ENCODE measurements around the gene ABL1.

Gene ABL1

GRCh38 chr9:130870491-130871381, 35.7 kb downstream of the ABL1 start:
- Histone ChIP-seq H3K9me3 (ENCODE audit: control insufficient read depth, low read length) (no peaks in the 10 kb centered on the region), H3K9ac (ENCODE audit: low read length) (no peak overlapping the region), H3K4me3 (ENCODE audit: low read length) (no peak overlapping the region), H3K36me3 (ENCODE audit: control insufficient read depth, insufficient read depth, low read length) (peaks cover 7% of the 10 kb centered on the region), H3K27me3 (ENCODE audit: control insufficient read depth, insufficient read depth, low read length) (no peaks in the 10 kb centered on the region), H3K4me1 (ENCODE audit: control insufficient read depth, insufficient read depth, low read length) (peaks cover 16% of the 10 kb centered on the region)

GRCh38 chr9:130871395-130872062, 36.5 kb downstream of the ABL1 start:
- peaks cover 7% of the 10 kb centered on the region for H3K36me3 ChIP-seq (ENCODE audit: control insufficient read depth, insufficient read depth, low read length)
- H3K27me3 ChIP-seq (ENCODE audit: control insufficient read depth, insufficient read depth, low read length) = no peaks in the 10 kb centered on the region
- no peak overlapping the region for H3K4me3 ChIP-seq (ENCODE audit: low read length)
- H3K9ac ChIP-seq (ENCODE audit: low read length) = no peak overlapping the region
- H3K9me3 ChIP-seq (ENCODE audit: control insufficient read depth, low read length) = no peaks in the 10 kb centered on the region
- peaks cover 16% of the 10 kb centered on the region for H3K4me1 ChIP-seq (ENCODE audit: control insufficient read depth, insufficient read depth, low read length)

- no peaks in the 10 kb centered on the region for H3K9me3 ChIP-seq (ENCODE audit: control insufficient read depth, low read length)
- no peak overlapping the region for H3K4me3 ChIP-seq (ENCODE audit: low read length)
- no peaks in the 10 kb centered on the region for H3K27me3 ChIP-seq (ENCODE audit: control insufficient read depth, insufficient read depth, low read length)
- peaks cover 16% of the 10 kb centered on the region for H3K4me1 ChIP-seq (ENCODE audit: control insufficient read depth, insufficient read depth, low read length)
- H3K36me3 ChIP-seq (ENCODE audit: control insufficient read depth, insufficient read depth, low read length) = peaks cover 7% of the 10 kb centered on the region
- no peak overlapping the region for H3K9ac ChIP-seq (ENCODE audit: low read length)
Observed at GRCh38 chr9:130872093-130872492, 37.0 kb downstream of the ABL1 start.

- Histone ChIP-seq H3K4me1 (ENCODE audit: control insufficient read depth, insufficient read depth, low read length) (peaks cover 16% of the 10 kb centered on the region), H3K9ac (ENCODE audit: low read length) (peak overlapping the region; percentile 40), H3K36me3 (ENCODE audit: control insufficient read depth, insufficient read depth, low read length) (peaks cover 7% of the 10 kb centered on the region), H3K27me3 (ENCODE audit: control insufficient read depth, insufficient read depth, low read length) (no peaks in the 10 kb centered on the region), H3K4me3 (ENCODE audit: low read length) (no peak overlapping the region), H3K9me3 (ENCODE audit: control insufficient read depth, low read length) (no peaks in the 10 kb centered on the region)
Observed at GRCh38 chr9:130872508-130872907, 37.5 kb downstream of the ABL1 start.

- peaks cover 7% of the 10 kb centered on the region for H3K36me3 ChIP-seq (ENCODE audit: control insufficient read depth, insufficient read depth, low read length)
Observed at GRCh38 chr9:130872912-130873503, 38.0 kb downstream of the ABL1 start.

GRCh38 chr9:130873966-130874365, 38.9 kb downstream of the ABL1 start:
- H3K9me3 ChIP-seq (ENCODE audit: control insufficient read depth, low read length) = no peaks in the 10 kb centered on the region
- H3K4me3 ChIP-seq (ENCODE audit: low read length) = no peak overlapping the region
- no peaks in the 10 kb centered on the region for H3K27me3 ChIP-seq (ENCODE audit: control insufficient read depth, insufficient read depth, low read length)
- H3K4me1 ChIP-seq (ENCODE audit: control insufficient read depth, insufficient read depth, low read length) = peaks cover 16% of the 10 kb centered on the region
- H3K36me3 ChIP-seq (ENCODE audit: control insufficient read depth, insufficient read depth, low read length) = peaks cover 7% of the 10 kb centered on the region
- no peak overlapping the region for H3K9ac ChIP-seq (ENCODE audit: low read length)

More at GRCh38 chr9:130872912-130873503, 38.0 kb downstream of the ABL1 start:
- Histone ChIP-seq H3K27me3 (ENCODE audit: control insufficient read depth, insufficient read depth, low read length) (no peaks in the 10 kb centered on the region), H3K4me1 (ENCODE audit: control insufficient read depth, insufficient read depth, low read length) (peaks cover 16% of the 10 kb centered on the region), H3K9ac (ENCODE audit: low read length) (peak overlapping the region; percentile 40), H3K9me3 (ENCODE audit: control insufficient read depth, low read length) (no peaks in the 10 kb centered on the region), H3K4me3 (ENCODE audit: low read length) (no peak overlapping the region)

GRCh38 chr9:130874783-130875182, 39.7 kb downstream of the ABL1 start:
- no peaks in the 10 kb centered on the region for H3K9me3 ChIP-seq (ENCODE audit: control insufficient read depth, low read length)
- H3K9ac ChIP-seq (ENCODE audit: low read length) = no peak overlapping the region
- H3K36me3 ChIP-seq (ENCODE audit: control insufficient read depth, insufficient read depth, low read length) = peaks cover 15% of the 10 kb centered on the region
- no peaks in the 10 kb centered on the region for H3K27me3 ChIP-seq (ENCODE audit: control insufficient read depth, insufficient read depth, low read length)
- no peak overlapping the region for H3K4me3 ChIP-seq (ENCODE audit: low read length)
- peaks cover 16% of the 10 kb centered on the region for H3K4me1 ChIP-seq (ENCODE audit: control insufficient read depth, insufficient read depth, low read length)

GRCh38 chr9:130877300-130877699, 42.2 kb downstream of the ABL1 start:
- H3K4me1 ChIP-seq (ENCODE audit: control insufficient read depth, insufficient read depth, low read length) = peaks cover 14% of the 10 kb centered on the region
- no peaks in the 10 kb centered on the region for H3K27me3 ChIP-seq (ENCODE audit: control insufficient read depth, insufficient read depth, low read length)
- H3K9me3 ChIP-seq (ENCODE audit: control insufficient read depth, low read length) = no peaks in the 10 kb centered on the region
- H3K4me3 ChIP-seq (ENCODE audit: low read length) = no peak overlapping the region
- peaks cover 27% of the 10 kb centered on the region for H3K36me3 ChIP-seq (ENCODE audit: control insufficient read depth, insufficient read depth, low read length)
- H3K9ac ChIP-seq (ENCODE audit: low read length) = no peak overlapping the region

- H3K9me3 ChIP-seq (ENCODE audit: control insufficient read depth, low read length) = no peaks in the 10 kb centered on the region
- H3K4me3 ChIP-seq (ENCODE audit: low read length) = no peak overlapping the region
- peaks cover 4% of the 10 kb centered on the region for H3K4me1 ChIP-seq (ENCODE audit: control insufficient read depth, insufficient read depth, low read length)
- no peaks in the 10 kb centered on the region for H3K27me3 ChIP-seq (ENCODE audit: control insufficient read depth, insufficient read depth, low read length)
- H3K9ac ChIP-seq (ENCODE audit: low read length) = no peak overlapping the region
- H3K36me3 ChIP-seq (ENCODE audit: control insufficient read depth, insufficient read depth, low read length) = peaks cover 27% of the 10 kb centered on the region
Observed at GRCh38 chr9:130878295-130878694, 43.2 kb downstream of the ABL1 start.

GRCh38 chr9:130879863-130880411, 44.9 kb downstream of the ABL1 start:
- no peak overlapping the region for H3K9ac ChIP-seq (ENCODE audit: low read length)
- no peak overlapping the region for H3K4me3 ChIP-seq (ENCODE audit: low read length)
- no peaks in the 10 kb centered on the region for H3K9me3 ChIP-seq (ENCODE audit: control insufficient read depth, low read length)
- H3K27me3 ChIP-seq (ENCODE audit: control insufficient read depth, insufficient read depth, low read length) = no peaks in the 10 kb centered on the region
- peaks cover 26% of the 10 kb centered on the region for H3K36me3 ChIP-seq (ENCODE audit: control insufficient read depth, insufficient read depth, low read length)
- H3K4me1 ChIP-seq (ENCODE audit: control insufficient read depth, insufficient read depth, low read length) = no peaks in the 10 kb centered on the region

GRCh38 chr9:130880599-130881220, 45.7 kb downstream of the ABL1 start:
- Histone ChIP-seq H3K36me3 (ENCODE audit: control insufficient read depth, insufficient read depth, low read length) (peaks cover 26% of the 10 kb centered on the region), H3K9me3 (ENCODE audit: control insufficient read depth, low read length) (no peaks in the 10 kb centered on the region), H3K4me3 (ENCODE audit: low read length) (no peak overlapping the region), H3K4me1 (ENCODE audit: control insufficient read depth, insufficient read depth, low read length) (no peaks in the 10 kb centered on the region), H3K9ac (ENCODE audit: low read length) (no peak overlapping the region), H3K27me3 (ENCODE audit: control insufficient read depth, insufficient read depth, low read length) (no peaks in the 10 kb centered on the region)

Measured in mucosa of stomach (tissue), 1 donor.